Measurements from ENCODE around the gene TMEM178B.
"Not testable (repeated sequence)": the region's sequence is repeated elsewhere in the genome, so short reads cannot be mapped to it uniquely, and the experiment has no call there.

The TMEM178B gene

DNA sequence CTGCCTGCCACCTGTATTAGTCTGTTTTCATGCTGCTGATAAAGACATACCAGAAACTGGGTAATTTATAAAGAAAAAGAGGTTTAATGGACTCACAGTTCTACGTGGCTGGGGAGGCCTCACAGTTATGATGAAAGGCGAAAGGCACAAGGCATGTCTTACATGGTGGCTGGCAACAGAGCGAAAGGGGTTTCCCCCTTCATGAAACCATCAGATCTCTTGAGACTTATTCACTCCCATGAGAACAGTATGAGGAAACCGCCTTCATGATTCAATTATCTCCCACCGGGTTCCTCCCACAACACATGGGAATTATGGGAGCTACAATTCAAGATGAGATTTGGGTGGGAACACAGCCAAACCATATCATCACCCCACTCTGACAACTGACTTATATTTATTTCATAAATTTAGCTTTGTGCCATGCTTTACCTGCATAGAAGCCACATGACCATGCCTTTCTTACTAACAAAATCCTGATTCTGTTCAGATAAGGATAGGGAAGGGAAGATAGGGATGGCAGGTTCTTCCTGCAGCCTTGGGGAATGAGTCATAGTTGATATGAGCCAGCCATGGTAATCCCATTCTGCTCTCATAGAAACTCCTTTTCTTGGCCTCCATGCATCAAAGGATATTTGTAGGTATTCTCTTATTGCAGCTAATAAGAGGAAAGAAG is 286.0 kb downstream of the TMEM178B start:
- DNase-seq, result no peak

- DNase-seq, result no peak
Measured at GRCh38 chr7:141360416-141360760, 286.5 kb downstream of the TMEM178B start.

DNA sequence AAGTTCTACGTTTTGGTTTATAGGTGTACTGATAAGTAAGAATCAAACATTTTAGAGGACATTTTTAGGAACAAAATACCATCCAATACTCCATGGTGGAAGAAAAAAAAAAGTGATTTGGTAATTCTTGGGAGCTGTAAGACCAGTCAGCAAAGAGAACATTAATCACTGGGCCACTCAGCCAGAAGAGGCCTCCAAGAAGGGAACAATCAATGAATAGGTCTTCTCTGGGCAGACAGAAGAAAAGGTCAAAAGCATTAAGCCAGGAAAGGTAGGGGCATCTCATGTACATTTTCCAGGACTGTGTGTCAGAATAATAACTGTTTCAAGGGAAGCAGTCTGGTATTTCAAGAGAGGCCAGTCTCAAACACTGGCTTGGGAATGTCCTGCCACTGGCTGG is 286.9 kb downstream of the TMEM178B start:
- no peak for DNase-seq

- no peak for DNase-seq
Measured at GRCh38 chr7:141361479-141361878, 287.6 kb downstream of the TMEM178B start.

DNA sequence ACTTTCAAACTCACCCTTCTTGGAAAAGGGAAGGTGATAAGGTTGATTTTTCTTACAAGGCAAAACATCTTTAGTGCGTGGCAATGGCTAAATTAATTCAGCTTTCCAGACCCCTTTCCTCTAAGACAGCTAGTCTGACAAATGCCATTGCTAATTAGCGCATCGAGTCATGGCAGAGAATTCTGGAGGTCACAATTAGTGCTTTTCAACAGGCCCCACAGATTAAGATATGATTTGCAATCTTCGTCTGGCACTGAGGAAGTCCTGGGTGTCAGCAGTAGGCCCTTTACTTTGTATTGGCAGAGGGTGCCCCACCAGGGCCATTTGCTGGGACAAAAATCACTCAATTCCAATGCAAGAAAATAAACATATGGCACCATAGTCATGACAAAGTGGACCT is 288.1 kb downstream of the TMEM178B start:
- DNase-seq, result no peak

DNA sequence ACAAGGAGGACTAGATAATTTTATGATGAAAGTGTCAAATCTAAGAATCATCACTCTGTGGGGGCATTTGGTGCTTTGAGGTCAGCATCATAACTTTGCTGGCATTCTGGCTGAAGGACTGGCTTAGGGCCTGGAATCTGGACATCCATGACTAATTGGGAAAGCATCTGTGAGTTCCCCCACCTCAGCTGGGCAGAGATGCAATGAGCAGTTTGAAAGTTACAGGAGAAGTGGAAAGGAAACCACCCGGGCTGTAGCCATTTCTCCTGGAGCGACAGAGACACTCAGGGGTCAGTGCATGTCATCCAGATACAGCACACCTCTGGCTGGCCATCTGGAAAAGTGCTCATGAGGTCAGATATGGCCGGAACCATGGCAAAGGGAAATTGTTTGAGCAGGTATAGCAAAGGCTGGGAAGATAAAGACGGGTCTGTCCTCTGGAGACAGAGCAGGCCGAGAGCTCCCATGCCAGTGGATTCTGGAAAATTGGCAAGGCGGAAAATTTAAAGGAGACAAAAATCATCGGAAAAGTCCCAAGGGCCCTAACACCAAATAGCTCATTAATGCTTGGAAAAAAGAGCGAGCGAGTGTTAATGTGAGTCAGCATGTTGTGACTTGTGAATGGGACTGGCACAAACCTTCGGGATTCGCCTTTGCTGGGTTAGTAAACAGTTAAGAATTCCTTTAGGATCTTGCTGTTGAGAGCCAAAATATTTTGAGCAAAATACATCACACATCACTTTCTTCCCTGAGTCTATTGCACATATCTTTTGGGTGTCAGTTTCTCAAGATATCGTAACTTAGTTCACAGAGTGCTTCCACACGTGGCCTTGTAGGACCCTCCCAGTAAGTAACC is 288.9 kb downstream of the TMEM178B start:
- DNase-seq, result no peak

DNA sequence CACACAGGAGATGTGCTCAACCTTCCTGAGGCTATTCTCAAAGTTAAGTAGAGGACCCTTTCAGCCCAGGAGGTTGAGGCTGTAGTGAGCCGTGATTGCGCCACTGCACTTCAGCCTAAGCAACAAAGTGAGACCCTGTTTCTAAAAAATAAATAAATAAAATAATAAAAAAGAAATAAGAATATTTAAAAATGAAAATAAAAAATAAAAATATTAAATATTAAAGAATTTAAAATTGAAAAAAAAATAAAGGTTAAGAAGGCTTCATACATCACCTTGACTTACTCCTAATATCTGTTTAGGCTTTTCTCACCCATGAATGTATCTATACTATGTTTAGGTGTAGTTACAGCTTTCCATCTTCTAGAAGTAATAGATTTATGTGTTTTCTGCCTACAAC is 289.9 kb downstream of the TMEM178B start:
- no peak for DNase-seq

- DNase-seq, result no peak
Measured at GRCh38 chr7:141366091-141366621, 292.3 kb downstream of the TMEM178B start.

DNA sequence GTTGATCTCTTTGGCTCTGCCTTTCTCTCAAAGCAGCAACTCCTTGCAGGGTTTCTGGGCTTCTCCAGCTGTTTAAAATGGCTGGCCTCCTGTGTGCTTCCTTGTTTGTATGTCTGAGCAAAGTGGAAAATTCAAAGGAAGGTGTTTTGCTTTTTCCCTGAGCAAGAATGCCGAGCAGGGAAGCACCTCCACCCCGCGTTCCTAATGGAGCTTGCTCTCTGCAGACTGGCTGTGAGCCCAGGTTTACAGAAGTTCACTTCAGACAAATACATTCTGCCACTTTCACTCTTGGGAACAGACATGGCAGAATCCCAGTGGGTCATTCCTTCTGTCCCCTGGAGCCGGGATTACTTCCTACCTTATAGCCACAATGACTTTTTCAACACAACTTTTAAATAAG is 295.6 kb downstream of the TMEM178B start:
- no peak for DNase-seq

DNA sequence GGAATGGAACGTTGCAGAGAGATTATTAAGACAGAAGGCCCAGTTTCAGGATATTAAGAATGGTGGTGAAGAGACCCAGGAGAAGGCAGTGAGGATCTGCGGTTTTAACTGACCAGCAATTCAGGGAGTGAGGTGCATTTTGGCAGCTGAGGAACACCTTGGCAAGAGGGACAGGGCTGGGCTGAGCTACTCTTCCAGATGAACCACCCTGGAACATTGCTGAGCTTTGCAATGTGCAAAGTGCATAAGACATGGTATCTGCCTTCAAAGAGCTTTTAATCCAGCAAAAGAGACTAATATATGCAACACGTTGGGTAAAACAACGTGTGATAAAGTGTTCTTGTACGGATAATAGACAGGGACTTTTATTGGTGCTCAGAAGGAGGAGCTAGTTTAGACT is 296.3 kb downstream of the TMEM178B start:
- DNase-seq, result no peak

- no peak for DNase-seq
Measured at GRCh38 chr7:141370650-141371049, 296.8 kb downstream of the TMEM178B start.

DNA sequence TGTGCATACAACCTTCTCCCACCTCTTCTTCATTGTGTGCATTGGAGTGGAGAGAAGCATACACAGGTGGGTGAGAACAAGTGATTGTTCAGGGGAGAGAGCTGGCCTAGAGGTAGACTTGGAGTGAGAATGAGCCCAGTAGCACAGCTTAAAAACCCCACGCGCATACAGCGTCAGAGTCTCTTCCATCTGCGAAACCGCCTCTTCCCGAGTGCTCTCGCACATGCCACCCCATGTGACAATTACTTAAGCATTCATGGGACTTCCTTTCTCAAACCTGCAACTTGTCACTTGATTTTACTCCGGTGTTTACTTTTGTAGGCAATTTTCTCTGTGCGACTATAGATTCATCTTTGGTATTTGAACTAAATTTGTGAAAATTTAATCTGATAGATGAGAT is 300.6 kb downstream of the TMEM178B start:
- no peak for DNase-seq

DNA sequence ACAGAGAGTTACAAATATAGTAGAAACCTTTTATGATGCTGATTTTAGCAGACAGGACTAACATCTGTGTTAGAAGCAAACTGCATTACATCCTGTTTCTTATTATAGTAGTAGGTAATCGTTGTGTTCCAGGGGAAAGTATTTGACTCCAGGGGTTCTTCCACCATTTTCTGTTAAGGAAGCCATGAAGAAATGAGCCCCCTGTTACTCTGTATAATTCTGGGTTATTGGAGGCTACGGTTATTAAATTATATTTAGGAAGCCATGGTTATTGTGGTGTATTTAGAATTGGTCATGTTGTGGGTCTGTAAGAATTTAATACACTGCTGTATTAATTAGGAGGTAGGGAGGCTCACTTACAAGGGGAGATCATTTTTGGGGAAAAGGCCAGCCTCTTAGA is 301.6 kb downstream of the TMEM178B start:
- no peak for DNase-seq

- DNase-seq, result no peak
Measured at GRCh38 chr7:141377906-141378305, 304.0 kb downstream of the TMEM178B start.

GRCh38 chr7:141378405-141378804 is 304.5 kb downstream of the TMEM178B start:
- DNase-seq, result no peak

DNA sequence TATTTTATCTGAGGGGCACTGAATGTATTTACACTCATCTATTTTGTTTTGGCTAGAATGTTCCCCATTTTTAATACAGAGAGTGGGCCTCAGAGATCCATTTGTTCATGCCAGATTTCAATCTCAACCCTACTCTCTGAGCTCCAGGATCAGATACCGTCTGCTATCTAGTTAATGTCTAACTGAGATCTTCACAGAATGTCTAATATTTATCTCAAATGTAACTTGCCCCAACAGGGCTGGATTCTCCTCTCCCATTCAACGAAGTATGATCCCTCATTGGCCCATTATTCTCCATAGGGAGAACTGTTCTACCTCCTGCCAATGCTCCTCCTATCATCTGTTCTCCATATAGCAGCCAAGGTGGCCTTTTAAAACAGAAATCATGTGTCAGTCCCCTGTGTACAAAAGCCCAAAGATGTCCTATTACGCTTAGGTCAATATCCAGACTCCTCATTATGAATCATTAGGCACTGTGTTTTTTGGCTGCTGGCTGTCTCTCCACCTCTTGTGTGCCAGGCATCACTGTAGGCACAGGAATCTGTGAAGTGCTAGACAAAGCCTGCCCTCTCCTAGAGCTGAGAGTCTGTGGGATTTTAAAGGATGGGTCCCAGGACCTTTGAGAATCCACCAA is 308.0 kb downstream of the TMEM178B start:
- DNase-seq, result no peak

- DNase-seq, result not testable (repeated sequence)
Measured at GRCh38 chr7:141383356-141383755, 309.5 kb downstream of the TMEM178B start.

GRCh38 chr7:141386881-141387280 is 313.0 kb downstream of the TMEM178B start:
- DNase-seq, result no peak

DNA sequence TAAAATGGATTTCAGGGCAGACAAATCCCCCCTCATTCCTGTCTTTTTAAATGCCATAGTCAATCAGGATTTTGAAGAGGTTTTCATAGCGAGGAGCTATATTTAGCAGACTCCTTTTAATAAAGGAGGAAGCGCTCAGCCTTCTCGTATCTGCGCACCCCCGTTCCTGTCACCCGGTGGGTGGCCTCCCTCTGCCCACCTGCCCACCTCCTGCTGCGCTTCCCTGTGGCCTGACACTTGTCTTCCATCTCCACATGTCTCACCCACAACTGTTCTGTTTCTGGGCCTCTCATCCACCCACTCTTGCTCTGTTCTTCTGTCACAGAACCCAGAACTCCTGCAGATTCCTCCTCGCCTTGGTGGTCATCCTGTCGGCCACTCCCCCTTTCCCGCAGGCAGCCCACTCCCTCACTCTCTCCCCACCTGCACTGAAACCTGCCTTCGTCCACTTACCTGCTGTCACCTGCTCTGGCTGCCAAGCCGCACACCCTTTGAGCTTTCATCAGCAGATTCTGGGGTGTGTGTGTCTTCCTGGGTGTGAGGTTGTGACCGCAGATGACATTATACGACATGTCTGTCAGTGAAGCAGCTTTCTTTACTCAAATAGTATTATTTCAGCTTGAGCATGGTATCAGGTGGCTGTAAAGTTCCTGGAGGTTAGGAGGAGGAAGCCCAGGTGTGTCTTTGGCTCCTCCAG is 313.8 kb downstream of the TMEM178B start:
- DNase-seq, result no peak

GRCh38 chr7:141389140-141389796 is 315.4 kb downstream of the TMEM178B start:
- no peak for DNase-seq

GRCh38 chr7:141390339-141390738 is 316.5 kb downstream of the TMEM178B start:
- no peak for DNase-seq

- no peak for DNase-seq
Measured at GRCh38 chr7:141393056-141393455, 319.2 kb downstream of the TMEM178B start.
